Amygdala (tissue), 56 donors: ENCODE measurements around the gene ZNHIT1.
"Not testable (repeated sequence)": the region's sequence is repeated elsewhere in the genome, so short reads cannot be mapped to it uniquely, and the experiment has no call there.

Source experiments
- DNase-seq, 56 donors: peaks; one replicate each; lab custom pipeline; 2025; lab: John Stamatoyannopoulos, UW

The ZNHIT1 gene

GRCh38 chr7:101239191-101239950 is 21.4 kb downstream of the ZNHIT1 start:
- no peak for DNase-seq

DNA sequence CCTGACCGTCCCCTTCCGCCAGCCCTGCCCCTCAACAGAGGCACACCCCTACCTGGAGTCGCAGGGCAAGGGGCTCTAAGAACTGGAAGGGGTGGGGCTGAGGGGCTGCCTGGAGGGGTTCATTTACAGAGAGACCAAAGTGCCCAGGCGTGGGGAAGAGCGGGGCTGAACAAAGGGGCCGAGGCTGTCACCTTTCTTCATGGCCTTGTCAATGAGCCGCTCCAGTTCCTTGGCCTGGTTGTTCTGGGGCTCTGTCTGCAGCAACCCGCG is 21.9 kb downstream of the ZNHIT1 start:
- no peak for DNase-seq

DNA sequence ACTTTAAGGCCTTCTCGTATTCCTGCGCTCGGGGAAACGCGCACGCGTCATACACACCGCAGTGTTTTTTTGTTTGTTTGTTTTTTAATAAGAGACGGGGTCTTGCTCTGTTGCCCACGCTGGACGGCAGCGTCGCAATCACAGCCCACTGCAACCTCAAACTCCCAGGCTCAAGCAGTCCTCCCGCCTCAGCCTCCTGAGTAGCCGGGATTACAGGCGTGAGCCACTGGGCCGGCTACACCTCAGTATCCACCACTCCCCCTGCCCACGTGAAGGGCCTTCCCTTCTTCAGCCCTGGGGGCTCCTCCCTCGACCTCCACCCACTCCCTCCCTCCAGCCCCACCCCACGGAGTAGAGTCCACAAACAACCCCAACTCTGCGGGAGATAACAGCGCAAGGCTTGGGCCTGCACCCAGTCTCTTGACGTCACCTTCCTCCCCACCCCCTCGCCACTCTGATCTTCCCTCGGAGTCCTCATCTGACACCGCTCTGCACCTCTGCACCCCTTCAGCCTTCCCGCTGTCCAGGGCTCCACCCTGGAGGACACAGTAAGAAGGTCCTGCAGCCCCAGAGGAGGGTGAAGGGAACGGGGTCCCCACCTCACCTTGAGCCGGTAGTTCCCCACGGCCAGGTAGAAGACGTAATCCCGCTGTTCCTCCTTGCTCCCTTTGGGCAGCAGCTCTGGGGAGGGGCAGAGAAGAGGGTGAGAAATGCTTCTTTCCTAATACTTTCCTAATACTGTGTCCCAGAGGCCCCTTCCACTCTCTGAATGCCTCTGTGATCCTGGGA is 22.5 kb downstream of the ZNHIT1 start:
- DNase-seq = no peak

- no peak for DNase-seq
These were observed 23.0 kb downstream of the ZNHIT1 start for GRCh38 chr7:101241015-101241363.

- DNase-seq = no peak
These were observed 23.7 kb downstream of the ZNHIT1 start for GRCh38 chr7:101241443-101242349.

DNA sequence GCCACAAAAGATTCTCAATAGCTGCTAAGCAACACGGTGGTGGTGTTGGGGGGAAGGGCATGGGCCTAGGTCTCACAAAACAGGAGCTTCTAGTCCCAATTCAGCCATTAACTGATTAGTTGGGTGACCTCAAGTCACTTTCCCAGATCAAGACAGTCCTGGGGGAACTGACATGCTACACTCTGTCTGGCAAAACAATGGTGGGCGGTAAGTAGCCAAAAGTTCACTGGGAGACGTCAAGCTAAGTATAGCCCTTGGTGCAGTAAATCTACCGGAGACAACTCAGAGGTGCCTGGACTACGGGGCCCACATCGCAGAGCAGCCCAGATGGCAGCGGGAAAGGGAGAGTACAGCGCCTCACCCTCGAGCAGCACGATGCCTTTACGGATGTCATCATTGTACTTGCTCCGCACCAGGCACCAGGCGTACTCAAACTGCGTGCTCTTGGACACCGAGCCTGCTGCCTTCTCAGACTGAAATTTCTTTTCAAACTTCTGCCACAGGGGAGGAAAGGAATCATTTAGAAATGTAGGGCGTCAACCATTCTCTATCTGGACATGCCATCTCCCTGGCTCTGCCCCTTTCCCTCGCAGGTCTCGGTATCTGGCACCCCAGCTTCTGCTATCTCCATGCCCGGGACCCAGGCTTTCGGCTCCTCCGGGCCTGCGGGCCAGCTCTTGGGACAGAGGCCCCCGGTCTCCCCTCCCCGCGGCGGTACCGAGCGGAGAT is 25.8 kb downstream of the ZNHIT1 start:
- DNase-seq = peak in 8 of 56 donors; percentile 24 to 75 (median 41)

DNA sequence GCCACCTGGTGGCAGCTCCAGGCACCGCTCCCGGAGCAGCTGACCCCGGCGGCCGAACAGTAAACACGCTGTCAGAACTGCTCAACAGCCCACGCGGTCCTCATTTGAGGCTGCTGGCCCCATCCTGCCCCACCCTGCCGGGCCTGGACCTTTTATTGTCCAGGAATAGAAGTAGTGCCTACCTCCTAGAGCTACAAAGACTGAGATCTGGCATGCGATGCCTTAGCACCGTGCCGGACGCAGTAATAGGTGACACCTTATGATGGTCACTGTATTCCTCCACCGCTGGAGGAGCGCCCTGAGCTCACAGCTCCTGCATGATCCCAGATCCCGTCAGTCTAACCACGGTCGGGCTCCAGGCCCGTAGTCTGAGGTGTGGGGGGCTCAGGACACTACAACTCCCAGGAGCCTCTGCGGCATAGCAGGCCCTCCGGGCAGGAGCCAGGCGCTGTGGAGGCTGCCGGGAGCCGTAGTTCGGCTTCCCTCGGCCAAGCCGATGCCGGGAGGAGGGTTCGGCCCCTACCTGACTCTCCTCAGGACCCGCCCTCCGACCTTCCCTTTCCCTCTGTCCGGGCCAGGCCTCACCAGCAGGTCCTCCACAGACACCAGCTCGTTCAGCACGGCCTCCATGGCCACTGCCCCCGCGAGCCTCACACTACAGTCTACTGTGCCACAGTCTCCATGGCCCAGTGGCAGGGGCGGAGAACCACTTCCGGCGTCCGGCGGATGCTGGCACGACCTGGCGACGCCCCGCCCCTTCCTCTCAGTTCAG is 26.6 kb downstream of the ZNHIT1 start, which contains the start of gene FIS1:
TSS of gene FIS1 (minus strand) at position 707 of the 772 bp plus-strand sequence. CDS start at position 630, 77 bp downstream.
- peak; percentile 81 to 100 (median 94) for DNase-seq

DNA sequence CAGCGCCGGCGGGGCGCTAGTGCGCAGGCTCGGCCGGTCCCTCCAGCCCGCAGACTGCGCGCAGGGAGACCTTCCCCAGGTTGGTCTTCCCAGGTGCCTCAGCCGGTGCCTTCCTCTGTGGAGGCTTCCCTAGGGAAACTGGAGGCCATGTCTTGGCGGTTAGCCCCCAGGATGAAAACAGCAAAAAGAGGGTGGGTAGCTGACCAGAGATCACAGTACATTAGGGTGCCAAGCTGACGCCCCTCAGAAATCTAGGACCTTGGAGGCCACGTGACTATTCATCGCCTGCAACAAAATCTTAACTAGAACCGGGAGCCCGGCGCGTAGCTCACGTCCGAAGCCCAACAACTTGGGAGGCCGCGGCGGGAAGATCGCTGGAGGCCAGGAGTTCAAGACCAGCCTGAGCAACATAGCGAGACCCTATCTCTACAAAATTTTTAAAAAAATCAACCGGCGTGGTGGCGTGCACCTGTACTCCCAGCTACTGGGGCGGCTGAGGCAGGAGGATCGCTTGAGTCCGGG is 27.2 kb downstream of the ZNHIT1 start:
- DNase-seq = no peak

DNA sequence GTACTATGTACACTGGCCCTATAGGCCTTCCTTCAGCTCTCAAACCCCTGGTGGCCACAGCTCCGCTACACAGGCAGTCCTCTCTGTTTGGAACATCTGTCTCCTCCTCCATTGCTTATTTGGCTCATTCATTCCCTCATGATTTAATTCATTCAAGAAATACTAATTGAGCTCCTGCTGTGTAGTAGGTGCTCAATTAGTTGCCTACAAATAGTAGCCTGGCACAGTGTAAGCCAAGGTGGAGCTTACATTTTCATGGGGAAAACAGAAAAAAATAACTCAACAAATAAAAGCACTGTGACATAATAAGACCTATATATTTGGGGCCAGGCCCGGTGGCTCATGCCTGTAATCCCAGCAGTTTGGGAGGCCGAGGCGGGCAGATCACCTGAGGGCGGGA is 30.3 kb downstream of the ZNHIT1 start:
- no peak for DNase-seq

GRCh38 chr7:101250324-101250723 is 32.4 kb downstream of the ZNHIT1 start:
- no peak for DNase-seq

GRCh38 chr7:101251871-101252659 is 34.1 kb downstream of the ZNHIT1 start:
- peak; percentile 46 to 97 (median 92) for DNase-seq

- DNase-seq = not testable (repeated sequence)
These were observed 35.2 kb downstream of the ZNHIT1 start for GRCh38 chr7:101253199-101253598.

- DNase-seq = no peak
These were observed 37.8 kb downstream of the ZNHIT1 start for GRCh38 chr7:101255796-101256195.

GRCh38 chr7:101258243-101258731 is 40.3 kb downstream of the ZNHIT1 start:
- no peak for DNase-seq

- peak in 2 of 56 donors; percentile 4 to 15 for DNase-seq
These were observed 46.2 kb downstream of the ZNHIT1 start for GRCh38 chr7:101264102-101264706.

GRCh38 chr7:101265622-101266516 is 47.9 kb downstream of the ZNHIT1 start:
- DNase-seq = no peak

GRCh38 chr7:101269664-101270063 is 51.7 kb downstream of the ZNHIT1 start:
- no peak for DNase-seq
